Mucosa of descending colon (tissue), 3 donors: ENCODE measurements around the gene C14orf119. TPM values are rescaled to one million over a fixed set of nuclear protein-coding genes. Genes with fewer than 3 reads are reported as not detected.
"Not testable (repeated sequence)": the region's sequence is repeated elsewhere in the genome, so short reads cannot be mapped to it uniquely, and the experiment has no call there.

Source experiments
- ATAC-seq: fragments of 200-7000 bp; cut with Tn5 transposase; one replicate; pipeline ENCODE4 v1.9.1; 2020; ENCODE audit warnings: mild to moderate bottlenecking, moderate library complexity
- DNase-seq, 3 donors: peaks; one replicate each; pipeline ENCODE4 v3.0.0-alpha.2; 2020
- H3K36me3 ChIP-seq: fragments of 200-600 bp; one replicate; pipeline ENCODE4 v1.8.0; 2021; ENCODE audit warnings: low read depth, mild to moderate bottlenecking
- H3K4me1 ChIP-seq: fragments of 200-600 bp; one replicate; pipeline ENCODE4 v1.8.0; 2021; ENCODE audit warnings: low read depth, mild to moderate bottlenecking
- H3K4me3 ChIP-seq: fragments of 200-600 bp; one replicate; pipeline ENCODE4 v1.8.0; 2021; ENCODE audit warnings: mild to moderate bottlenecking
- H3K9me3 ChIP-seq: fragments of 200-600 bp; one replicate; pipeline ENCODE4 v1.8.0; 2021; ENCODE audit warnings: mild to moderate bottlenecking
- intact Hi-C, 2 donors: fragments of 100-400 bp; cut with DNase I in 1 of 2; cut with micrococcal nuclease in 1 of 2; formaldehyde crosslinking; loops; one replicate each; pipeline versions ENCODE4 v1.11.0 to v1.11.1; 2022; cut with DNase I, micrococcal nuclease
- total RNA-seq, 3 donors: library from RNA; stranded (reverse); fragmentation: NEBNext Ultra II Directional in 2 of 3; extraction: Animal tissue kit (Norgen Biotek cat#: 25700) in 2 of 3; gene quantifications; one replicate each; pipeline versions ENCODE4 v1.2.1 to v1.2.4, GENCODE V29; 2021 to 2023
- TF ChIP-seq, protein P1 (sequence below): fragments of 200-600 bp; IDR thresholded peaks from one replicate; pipeline ENCODE4 v1.8.0; 2022; ENCODE audit warnings: antibody characterized with exemption, mild to moderate bottlenecking
- donor health status: DM: no; HTN: no; CAD: no; lungs with moderate emphysema.
- donor health status: DM: no; HTN: no; CAD: no.
- donor health status: DM: no; HTN: yes; CAD: no.

Gene C14orf119
- total RNA-seq, 3 donors from 2014 or later: 46.6 to 48.3 (median 48.0) TPM

DNA sequence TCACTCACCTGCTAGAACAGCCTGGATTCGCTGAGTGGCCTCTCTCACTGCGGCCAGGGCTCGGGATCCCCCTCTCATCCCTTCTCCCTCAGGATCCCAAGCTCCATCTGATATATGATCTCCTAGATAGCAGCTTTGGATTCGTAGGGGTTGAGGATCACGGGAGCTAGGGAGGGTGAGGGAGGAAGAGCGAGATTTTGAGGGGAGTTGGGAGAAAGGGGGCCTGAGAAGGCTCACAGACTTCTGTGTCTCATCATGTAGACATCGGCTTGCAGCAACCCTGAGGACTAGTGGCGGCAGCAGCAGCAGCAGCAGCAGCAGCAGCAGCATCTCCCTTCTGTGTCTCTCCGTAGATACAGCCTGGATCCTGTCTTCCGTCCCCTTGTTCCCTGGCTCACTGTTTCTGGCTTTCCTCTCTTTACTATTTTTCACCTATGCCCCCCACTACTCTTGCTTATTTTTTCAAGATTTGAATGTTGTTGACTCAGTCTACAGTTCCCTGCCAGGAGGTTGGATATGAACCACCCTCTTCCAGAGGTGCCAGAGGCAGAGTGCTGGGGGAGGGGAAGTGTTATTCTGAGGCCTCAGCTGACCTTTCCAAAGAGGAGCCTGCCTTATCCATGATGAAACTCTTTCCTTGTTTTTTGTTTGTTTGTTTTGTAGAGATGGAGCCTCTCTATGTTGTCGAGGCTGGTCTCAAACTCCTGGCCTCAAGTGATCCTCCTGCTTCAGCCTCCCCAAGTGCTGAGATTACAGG is 9.5 kb downstream of the C14orf119 start, which contains the start of gene CIROP:
CIROP (minus strand) TSS at position 399 of the 757 bp plus-strand sequence; CDS start at position 330, 69 bp downstream.
- ATAC-seq (no peak), DNase-seq (no peak)
- TF ChIP-seq, protein P1, sequence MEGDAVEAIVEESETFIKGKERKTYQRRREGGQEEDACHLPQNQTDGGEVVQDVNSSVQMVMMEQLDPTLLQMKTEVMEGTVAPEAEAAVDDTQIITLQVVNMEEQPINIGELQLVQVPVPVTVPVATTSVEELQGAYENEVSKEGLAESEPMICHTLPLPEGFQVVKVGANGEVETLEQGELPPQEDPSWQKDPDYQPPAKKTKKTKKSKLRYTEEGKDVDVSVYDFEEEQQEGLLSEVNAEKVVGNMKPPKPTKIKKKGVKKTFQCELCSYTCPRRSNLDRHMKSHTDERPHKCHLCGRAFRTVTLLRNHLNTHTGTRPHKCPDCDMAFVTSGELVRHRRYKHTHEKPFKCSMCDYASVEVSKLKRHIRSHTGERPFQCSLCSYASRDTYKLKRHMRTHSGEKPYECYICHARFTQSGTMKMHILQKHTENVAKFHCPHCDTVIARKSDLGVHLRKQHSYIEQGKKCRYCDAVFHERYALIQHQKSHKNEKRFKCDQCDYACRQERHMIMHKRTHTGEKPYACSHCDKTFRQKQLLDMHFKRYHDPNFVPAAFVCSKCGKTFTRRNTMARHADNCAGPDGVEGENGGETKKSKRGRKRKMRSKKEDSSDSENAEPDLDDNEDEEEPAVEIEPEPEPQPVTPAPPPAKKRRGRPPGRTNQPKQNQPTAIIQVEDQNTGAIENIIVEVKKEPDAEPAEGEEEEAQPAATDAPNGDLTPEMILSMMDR: no peak
- intact Hi-C loops: no loop called here
- no peaks in the 10 kb centered on the region for H3K36me3 ChIP-seq
- no peaks in the 10 kb centered on the region for H3K9me3 ChIP-seq
- no peaks in the 10 kb centered on the region for H3K4me1 ChIP-seq
- no peak within 1 kb of the TSS for H3K4me3 ChIP-seq

DNA sequence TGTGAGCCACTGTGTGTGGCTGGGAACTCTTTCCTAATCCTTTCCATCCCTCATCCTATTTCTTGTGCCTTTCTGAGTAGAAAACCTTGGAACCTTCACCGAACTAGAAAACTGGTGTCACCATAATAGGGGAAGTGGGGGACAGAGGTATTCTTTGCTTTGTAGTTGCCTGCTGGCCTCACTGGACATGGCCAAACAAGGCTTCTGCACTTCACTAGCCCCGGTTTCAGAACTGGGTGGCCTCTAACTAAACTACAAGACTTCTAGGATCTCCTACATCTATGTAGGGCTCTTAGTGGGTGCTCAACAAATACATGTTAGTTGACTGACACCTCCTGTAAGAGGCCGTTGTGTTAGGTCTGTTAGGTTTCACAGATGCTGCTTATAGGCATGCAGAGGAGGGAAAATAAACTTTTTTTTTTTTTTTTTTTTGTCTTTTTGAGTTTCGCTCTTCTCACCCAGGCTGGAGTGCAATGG is 10.1 kb downstream of the C14orf119 start:
- DNase-seq: no peak
- no peaks in the 10 kb centered on the region for H3K9me3 ChIP-seq
- intact Hi-C loops: no loop called here
- ATAC-seq: no peak
- H3K4me3 ChIP-seq: no peak overlapping the region
- H3K4me1 ChIP-seq: no peaks in the 10 kb centered on the region
- TF ChIP-seq, protein P1: no peak
- H3K36me3 ChIP-seq: no peaks in the 10 kb centered on the region

DNA sequence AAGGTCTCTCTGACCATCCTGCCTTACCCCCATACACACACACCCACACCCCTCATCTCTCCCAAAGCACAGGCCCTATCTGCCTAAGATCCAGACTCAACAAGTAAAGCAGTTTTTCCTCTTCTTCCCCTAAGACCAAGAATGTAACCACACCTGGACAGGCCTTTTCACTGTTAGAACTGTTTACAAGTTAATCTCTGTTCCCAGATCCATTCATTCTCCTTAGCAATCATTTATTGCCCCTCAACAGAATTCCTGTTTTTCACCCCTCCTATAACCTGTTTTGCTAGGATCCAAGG is 11.4 kb downstream of the C14orf119 start:
- ATAC-seq: no peak
- TF ChIP-seq, protein P1: no peak
- H3K36me3 ChIP-seq: no peaks in the 10 kb centered on the region
- intact Hi-C loops: no loop called here
- no peaks in the 10 kb centered on the region for H3K4me1 ChIP-seq
- no peak for DNase-seq
- H3K9me3 ChIP-seq: no peaks in the 10 kb centered on the region
- no peak overlapping the region for H3K4me3 ChIP-seq

GRCh38 chr14:23107620-23108019 is 12.3 kb downstream of the C14orf119 start:
- DNase-seq, intact Hi-C loops, H3K4me3 ChIP-seq, H3K36me3 ChIP-seq, H3K9me3 ChIP-seq, H3K4me1 ChIP-seq, ATAC-seq: not testable (repeated sequence)

- H3K4me3 ChIP-seq, ATAC-seq, H3K9me3 ChIP-seq, DNase-seq, H3K4me1 ChIP-seq, H3K36me3 ChIP-seq, intact Hi-C loops: not testable (repeated sequence)
Measured at GRCh38 chr14:23108169-23108568, 12.9 kb downstream of the C14orf119 start.

DNA sequence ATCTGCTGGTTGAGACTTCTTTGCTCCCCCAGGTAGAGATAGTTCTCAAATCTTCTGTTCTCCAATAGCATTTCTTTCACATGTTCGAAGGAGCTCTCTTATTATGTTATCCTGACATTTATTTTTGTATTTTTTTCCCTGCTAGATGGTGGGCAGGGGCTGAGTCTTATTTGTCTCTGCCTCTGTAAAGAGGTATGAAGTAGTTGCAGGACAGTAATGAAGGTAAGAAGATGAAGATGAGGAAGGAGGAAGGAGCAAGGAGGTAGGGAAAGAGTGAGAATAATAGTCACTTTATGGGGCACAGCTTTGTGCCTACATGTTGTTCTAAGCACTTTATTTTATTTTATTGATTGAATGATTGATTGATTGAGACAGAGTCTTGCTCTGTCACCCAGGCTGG is 14.5 kb downstream of the C14orf119 start:
- intact Hi-C loops: no loop called here
- no peaks in the 10 kb centered on the region for H3K36me3 ChIP-seq
- ATAC-seq: no peak
- H3K9me3 ChIP-seq: no peaks in the 10 kb centered on the region
- H3K4me3 ChIP-seq: no peak overlapping the region
- H3K4me1 ChIP-seq: no peaks in the 10 kb centered on the region
- DNase-seq: no peak
- TF ChIP-seq, protein P1: no peak
